Stomach (tissue), 4 donors: ENCODE results near the gene CCDC121.

ENCODE experiments used
- CTCF ChIP-seq, 7 experiments: fragments of 450-650 bp in 4 of 7; fragments of 200-600 bp in 3 of 7; sonication (generic) in 3 of 7; IDR thresholded peaks; one replicate each; pipeline ENCODE4 v1.5.1; 2016 to 2019; ENCODE audit warnings: antibody characterized with exemption in 7 of 7, control low read depth in 2 of 7, mild to moderate bottlenecking in 1 of 7
- EP300 ChIP-seq: sonication (generic); formaldehyde crosslinking; IDR thresholded peaks from one replicate; pipeline ENCODE4 v1.6.1; 2017; ENCODE audit warnings: antibody characterized with exemption
- POLR2A ChIP-seq, 4 donors: fragments of 450-650 bp; IDR thresholded peaks; one replicate each; pipeline ENCODE4 v1.6.1; 2016; ENCODE audit warnings: antibody characterized with exemption in 4 of 4, control low read depth in 2 of 4, mild to moderate bottlenecking in 1 of 4, moderate library complexity in 1 of 4
- POLR2AphosphoS5 ChIP-seq, 3 donors: sonication (generic); formaldehyde crosslinking; IDR thresholded peaks; one replicate each; pipeline ENCODE4 v1.6.1; 2016; ENCODE audit warnings: antibody characterized with exemption in 3 of 3

DNA sequence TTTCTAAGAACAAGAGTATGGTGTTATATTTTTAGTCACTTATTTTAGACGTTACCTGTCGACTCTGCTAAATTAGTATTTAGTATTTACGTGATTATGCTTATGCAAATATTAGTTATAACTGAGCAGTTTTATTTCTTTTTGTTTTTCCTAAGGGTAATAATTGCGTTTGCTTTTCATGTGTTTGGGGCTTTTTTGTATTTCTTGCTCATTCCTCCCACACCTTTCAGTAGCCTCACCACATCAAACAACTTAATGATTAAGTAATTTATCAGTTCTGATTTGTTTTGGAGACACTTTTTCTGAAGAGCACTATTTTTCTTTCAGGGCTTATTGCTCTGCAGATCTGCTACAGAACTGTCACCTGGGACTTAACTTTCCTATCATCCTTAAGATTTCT is 42.4 kb upstream of the CCDC121 start:
- TF ChIP-seq CTCF (IDR thresholded peaks at IDR 0.05) = no peak
- TF ChIP-seq EP300 = no peak
- TF ChIP-seq POLR2AphosphoS5 (IDR thresholded peaks at IDR 0.05) = no peak
- TF ChIP-seq POLR2A (IDR thresholded peaks at IDR 0.05) = no peak
